Midbrain (tissue), 1 donor: ENCODE results near the gene TAX1BP1.
A peak's percentile ranks its signal among the peaks of the same experiment; 100 is the strongest.

Experiments
- DNase-seq: peaks from one replicate; lab custom pipeline; 2025; lab: John Stamatoyannopoulos, UW

The TAX1BP1 gene

GRCh38 chr7:27739909-27740448 lies at the start of gene TAX1BP1:
Gene TAX1BP1, plus strand, starts transcription at chr7:27740162. Its CDS starts 8,363 bp downstream, at chr7:27748525.
- peak; percentile 96 for DNase-seq

- no peak for DNase-seq
These were observed 49.3 kb upstream of the TAX1BP1 start for GRCh38 chr7:27690649-27691048.

GRCh38 chr7:27693794-27694193 lies 46.2 kb upstream of the TAX1BP1 start:
- no peak for DNase-seq

- no peak for DNase-seq
These were observed 44.9 kb upstream of the TAX1BP1 start for GRCh38 chr7:27695096-27695495.

- DNase-seq: no peak
These were observed 42.0 kb upstream of the TAX1BP1 start for GRCh38 chr7:27697861-27698430.

- DNase-seq: no peak
These were observed 40.2 kb upstream of the TAX1BP1 start for GRCh38 chr7:27699751-27700150.

- DNase-seq: no peak
These were observed 39.5 kb upstream of the TAX1BP1 start for GRCh38 chr7:27700501-27700900.

GRCh38 chr7:27703181-27703580 lies 36.8 kb upstream of the TAX1BP1 start:
- DNase-seq: no peak

- DNase-seq: no peak
These were observed 35.4 kb upstream of the TAX1BP1 start for GRCh38 chr7:27704422-27705199.

GRCh38 chr7:27705200-27705594 lies 34.8 kb upstream of the TAX1BP1 start:
- DNase-seq: no peak

- no peak for DNase-seq
These were observed 31.5 kb upstream of the TAX1BP1 start for GRCh38 chr7:27708485-27708884.

GRCh38 chr7:27709137-27710075 lies 30.6 kb upstream of the TAX1BP1 start:
- DNase-seq: no peak

GRCh38 chr7:27712217-27712616 lies 27.7 kb upstream of the TAX1BP1 start:
- DNase-seq: no peak

- DNase-seq: no peak
These were observed 25.0 kb upstream of the TAX1BP1 start for GRCh38 chr7:27714831-27715444.

GRCh38 chr7:27723085-27723484 lies 16.9 kb upstream of the TAX1BP1 start:
- peak; percentile 1 for DNase-seq

GRCh38 chr7:27727058-27727457 lies 12.9 kb upstream of the TAX1BP1 start:
- DNase-seq: no peak

GRCh38 chr7:27730112-27730511 lies 9.8 kb upstream of the TAX1BP1 start:
- no peak for DNase-seq

GRCh38 chr7:27734583-27734982 lies 5.4 kb upstream of the TAX1BP1 start:
- no peak for DNase-seq

GRCh38 chr7:27735165-27735564 lies 4.8 kb upstream of the TAX1BP1 start:
- DNase-seq: no peak

GRCh38 chr7:27735831-27736230 lies 4.1 kb upstream of the TAX1BP1 start:
- DNase-seq: no peak

- no peak for DNase-seq
These were observed 2.8 kb upstream of the TAX1BP1 start for GRCh38 chr7:27737178-27737577.

- DNase-seq: no peak
These were observed 2.3 kb upstream of the TAX1BP1 start for GRCh38 chr7:27737616-27738015.
